Fibroblast of lung (primary cell): ENCODE measurements around the gene MYL12B. TPM values are rescaled to one million over a fixed set of nuclear protein-coding genes. Genes with fewer than 3 reads are reported as not detected.
A peak's percentile ranks its signal among the peaks of the same experiment; 100 is the strongest.

Experiments
- DNase-seq, 2 donors: peaks; one replicate each; pipeline versions ENCODE4 v3.0.0 to v3.0.0-alpha.2; 2010; ENCODE audit warnings: low read depth in 2 of 2
- H2AFZ ChIP-seq: 2 replicates; pipeline ENCODE4 v1.5.1; 2012; ENCODE audit warnings: low read length, control low read depth, inconsistent platforms
- H3K27ac ChIP-seq: 2 replicates; pipeline ENCODE4 v1.5.1; 2011; ENCODE audit warnings: low read length, control low read depth; ENCODE audit not compliant: insufficient read depth
- H3K27me3 ChIP-seq: 2 replicates; pipeline ENCODE4 v1.5.1; 2011; ENCODE audit warnings: mild to moderate bottlenecking, low read length; ENCODE audit not compliant: control insufficient read depth, insufficient read depth
- H3K36me3 ChIP-seq: 2 replicates; pipeline ENCODE4 v1.5.1; 2011; ENCODE audit warnings: low read length; ENCODE audit not compliant: control insufficient read depth, insufficient read depth
- H3K4me1 ChIP-seq: 2 replicates; pipeline ENCODE4 v1.5.1; 2011; ENCODE audit warnings: low read length; ENCODE audit not compliant: control insufficient read depth, insufficient read depth; ENCODE audit errors: extremely low read depth
- H3K4me2 ChIP-seq: 2 replicates; pipeline ENCODE4 v1.5.1; 2011; ENCODE audit warnings: low read length, control low read depth; ENCODE audit not compliant: insufficient read depth; ENCODE audit errors: extremely low read depth
- H3K4me3 ChIP-seq, 4 experiments: fragments of 200-600 bp in 1 of 4; sonication (generic) in 1 of 4; replicated peaks in 1 of 4; 2 replicates each; pipeline ENCODE4 v1.5.1; 2011 to 2016; ENCODE audit warnings: low read length in 4 of 4, low read depth in 3 of 4, mild to moderate bottlenecking in 3 of 4, control low read depth in 2 of 4, inconsistent platforms in 1 of 4, mixed read lengths in 1 of 4; ENCODE audit not compliant: insufficient read depth in 1 of 4; ENCODE audit errors: control extremely low read depth in 1 of 4
- H3K79me2 ChIP-seq: 2 replicates; pipeline ENCODE4 v1.5.1; 2012; ENCODE audit warnings: mild to moderate bottlenecking, low read length, inconsistent platforms; ENCODE audit not compliant: control insufficient read depth, insufficient read depth
- H3K9ac ChIP-seq: 2 replicates; pipeline ENCODE4 v1.5.1; 2011; ENCODE audit warnings: mild to moderate bottlenecking, low read length, control low read depth; ENCODE audit not compliant: insufficient read depth
- H3K9me3 ChIP-seq: 2 replicates; pipeline ENCODE4 v1.5.1; 2012; ENCODE audit warnings: low read depth, low read length; ENCODE audit not compliant: control insufficient read depth, insufficient read depth
- H4K20me1 ChIP-seq: 2 replicates; pipeline ENCODE4 v1.5.1; 2011; ENCODE audit warnings: low read length; ENCODE audit not compliant: control insufficient read depth, insufficient read depth; ENCODE audit errors: extremely low read depth
- CTCF ChIP-seq, 2 donors: IDR thresholded peaks in 1 of 2; conservative IDR thresholded peaks in 1 of 2; 1 replicate in 1 of 2; 2 replicates in 1 of 2; pipeline ENCODE4 v1.5.1; 2011 to 2012; ENCODE audit warnings: low read length in 2 of 2, control low read depth in 1 of 2, inconsistent platforms in 1 of 2, low read depth in 1 of 2, mild to moderate bottlenecking in 1 of 2
- EZH2 ChIP-seq: IDR thresholded peaks from 2 replicates; pipeline ENCODE4 v1.5.1; 2012; ENCODE audit warnings: low read length, control low read depth, mild to moderate bottlenecking; ENCODE audit errors: missing control alignments
- polyA plus RNA-seq, 2 donors: library from polyadenylated mRNA; depleted of rRNA in 1 of 2; stranded (reverse) in 1 of 2; unstranded in 1 of 2; fragments of >200 nt; gene quantifications; 2 replicates each; pipeline ENCODE4 v1.2.1, GENCODE V29; 2011 to 2012; ENCODE audit warnings: missing spikeins in 1 of 2
- total RNA-seq: library from RNA; depleted of rRNA; stranded (reverse); fragments of >200 nt; gene quantifications from 2 replicates; pipeline ENCODE4 v1.2.1, GENCODE V29; 2014

MYL12B gene
- total and polyA plus RNA-seq, 2 donors (not counting 1 experiment from before 2014, with no cell fraction given), result 473 to 1,122 TPM

GRCh38 chr18:3279201-3280185 lies 17.6 kb downstream of the MYL12B start:
- H3K9me3 ChIP-seq, result no peaks in the 10 kb centered on the region
- no peak for DNase-seq
- H2AFZ ChIP-seq, result no peak overlapping the region
- H3K4me1 ChIP-seq, result no peaks in the 10 kb centered on the region
- H3K36me3 ChIP-seq, result peaks cover 2% of the 10 kb centered on the region
- H3K79me2 ChIP-seq, result peaks cover 11% of the 10 kb centered on the region
- no peak overlapping the region for H3K4me2 ChIP-seq
- H3K9ac ChIP-seq, result no peak overlapping the region
- no peaks in the 10 kb centered on the region for H3K27me3 ChIP-seq
- TF ChIP-seq CTCF (conservative IDR thresholded peaks at IDR 0.05 in 1 of 2, IDR thresholded peaks at IDR 0.05 in 1 of 2; ENCODE audit: low read depth in 1 of 2, low read length in 2 of 2), result no peak
- H4K20me1 ChIP-seq, result no peaks in the 10 kb centered on the region
- H3K4me3 ChIP-seq, result no peak overlapping the region
- no peak overlapping the region for H3K27ac ChIP-seq

GRCh38 chr18:3281456-3282400 lies 19.8 kb downstream of the MYL12B start:
- Histone ChIP-seq H3K4me2 (no peak overlapping the region), H3K36me3 (no peaks in the 10 kb centered on the region), H2AFZ (no peak overlapping the region), H3K4me1 (no peaks in the 10 kb centered on the region), H3K9ac (no peak overlapping the region), H3K4me3 (no peak overlapping the region), H3K9me3 (no peaks in the 10 kb centered on the region), H4K20me1 (no peaks in the 10 kb centered on the region), H3K27ac (no peak overlapping the region), H3K27me3 (no peaks in the 10 kb centered on the region), H3K79me2 (no peaks in the 10 kb centered on the region)
- peak; percentile 72 to 90 for DNase-seq
- TF ChIP-seq CTCF (conservative IDR thresholded peaks at IDR 0.05 in 1 of 2, IDR thresholded peaks at IDR 0.05 in 1 of 2; ENCODE audit: low read depth in 1 of 2, low read length in 2 of 2), result peak in 1 of 2 donors; percentile 40
- no peak for TF ChIP-seq EZH2
